ENCODE data around the gene RBM47.
A peak's percentile ranks its signal among the peaks of the same experiment; 100 is the strongest.
"Not testable (repeated sequence)": the region's sequence is repeated elsewhere in the genome, so short reads cannot be mapped to it uniquely, and the experiment has no call there.

The RBM47 gene

DNA sequence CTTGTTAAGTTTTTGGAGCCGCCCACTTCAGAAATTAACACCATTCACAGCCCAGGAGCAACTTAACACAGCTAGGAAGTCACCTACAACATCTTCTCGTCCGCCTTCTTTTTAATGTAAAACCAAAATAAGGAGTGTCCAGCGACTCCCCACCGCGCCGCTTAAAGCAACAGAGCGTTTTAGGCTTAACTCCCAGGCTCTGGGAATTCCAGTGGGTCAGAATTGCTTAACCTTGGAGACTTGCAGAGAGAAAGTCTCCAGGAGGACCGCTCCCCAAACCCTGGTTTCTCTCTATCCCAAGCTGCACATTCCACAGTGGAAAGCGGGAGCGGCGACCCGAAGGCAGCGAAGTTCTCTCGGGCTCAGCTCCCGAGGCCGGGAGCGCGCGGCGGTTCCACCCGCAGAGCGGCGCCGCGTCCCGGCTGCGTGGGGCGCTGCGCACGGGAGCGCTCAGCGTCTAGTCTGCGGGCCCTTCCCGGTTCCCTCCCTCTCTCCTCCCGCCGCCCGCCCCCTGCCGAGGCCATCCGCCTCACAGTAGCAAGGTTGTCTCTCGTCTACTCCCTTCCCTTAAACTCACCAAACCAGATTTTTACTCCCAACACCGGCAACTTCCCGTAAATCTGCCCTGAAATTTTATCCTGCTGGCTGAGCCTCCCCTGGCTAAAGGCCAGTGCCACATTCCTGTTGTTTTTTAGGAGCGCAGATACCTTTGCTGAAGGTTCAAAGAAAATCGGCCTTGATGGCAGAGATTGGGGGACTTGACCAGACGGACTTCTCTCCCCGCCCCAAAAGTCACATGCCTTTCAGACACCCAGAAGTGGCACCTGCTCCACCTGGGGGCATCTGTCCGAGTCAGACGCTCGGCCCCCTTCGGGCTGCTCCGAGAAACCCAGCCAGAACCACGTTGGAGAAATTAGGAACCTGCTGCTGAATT is at the start of gene RBM47:
Gene RBM47 (minus strand): TSS at position 464 of the 934 bp plus-strand sequence. CDS start 190,971 bp downstream, outside the sequence.
- DNase-seq = peak in 27 of 56 donors; percentile 1 to 50 (median 9)

DNA sequence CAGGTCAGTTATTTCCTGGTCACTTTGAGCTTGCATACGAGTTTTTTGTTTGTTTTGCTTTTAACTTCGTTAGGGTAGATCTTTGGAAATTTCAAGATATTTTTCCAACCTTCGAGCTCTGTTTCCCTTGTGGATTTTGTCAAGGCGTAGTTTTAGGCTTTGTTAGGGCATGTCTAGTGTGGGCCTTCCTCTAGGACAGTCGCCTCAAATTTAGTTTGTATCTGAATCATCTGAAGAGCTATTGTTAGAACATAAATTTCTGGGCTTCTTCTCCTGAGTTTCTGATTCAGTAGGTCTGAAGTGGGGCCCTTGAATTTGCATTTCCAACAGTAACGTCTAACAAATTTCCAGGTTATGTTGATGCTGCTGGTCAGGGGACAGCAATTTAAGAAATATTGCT is 48.8 kb upstream of the RBM47 start:
- DNase-seq = no peak

DNA sequence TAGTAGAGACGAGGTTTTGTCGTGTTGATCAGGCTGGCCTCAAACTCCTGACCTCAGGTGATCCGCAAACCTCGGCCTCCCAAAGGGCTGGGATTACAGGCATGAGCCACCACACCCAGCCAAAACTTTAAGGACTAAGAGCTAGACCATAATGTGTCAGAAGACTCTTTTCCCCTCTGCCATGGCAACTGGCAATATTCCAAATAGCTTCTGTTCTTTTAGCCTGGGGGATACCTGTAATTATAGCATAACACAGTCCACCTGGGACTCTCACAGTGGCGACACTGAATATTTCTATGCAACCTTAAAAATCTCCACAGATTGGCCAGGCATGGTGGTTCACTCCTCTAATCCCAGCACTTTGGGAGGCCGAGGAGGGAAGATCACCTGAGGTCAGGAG is 45.5 kb upstream of the RBM47 start:
- no peak for DNase-seq

DNA sequence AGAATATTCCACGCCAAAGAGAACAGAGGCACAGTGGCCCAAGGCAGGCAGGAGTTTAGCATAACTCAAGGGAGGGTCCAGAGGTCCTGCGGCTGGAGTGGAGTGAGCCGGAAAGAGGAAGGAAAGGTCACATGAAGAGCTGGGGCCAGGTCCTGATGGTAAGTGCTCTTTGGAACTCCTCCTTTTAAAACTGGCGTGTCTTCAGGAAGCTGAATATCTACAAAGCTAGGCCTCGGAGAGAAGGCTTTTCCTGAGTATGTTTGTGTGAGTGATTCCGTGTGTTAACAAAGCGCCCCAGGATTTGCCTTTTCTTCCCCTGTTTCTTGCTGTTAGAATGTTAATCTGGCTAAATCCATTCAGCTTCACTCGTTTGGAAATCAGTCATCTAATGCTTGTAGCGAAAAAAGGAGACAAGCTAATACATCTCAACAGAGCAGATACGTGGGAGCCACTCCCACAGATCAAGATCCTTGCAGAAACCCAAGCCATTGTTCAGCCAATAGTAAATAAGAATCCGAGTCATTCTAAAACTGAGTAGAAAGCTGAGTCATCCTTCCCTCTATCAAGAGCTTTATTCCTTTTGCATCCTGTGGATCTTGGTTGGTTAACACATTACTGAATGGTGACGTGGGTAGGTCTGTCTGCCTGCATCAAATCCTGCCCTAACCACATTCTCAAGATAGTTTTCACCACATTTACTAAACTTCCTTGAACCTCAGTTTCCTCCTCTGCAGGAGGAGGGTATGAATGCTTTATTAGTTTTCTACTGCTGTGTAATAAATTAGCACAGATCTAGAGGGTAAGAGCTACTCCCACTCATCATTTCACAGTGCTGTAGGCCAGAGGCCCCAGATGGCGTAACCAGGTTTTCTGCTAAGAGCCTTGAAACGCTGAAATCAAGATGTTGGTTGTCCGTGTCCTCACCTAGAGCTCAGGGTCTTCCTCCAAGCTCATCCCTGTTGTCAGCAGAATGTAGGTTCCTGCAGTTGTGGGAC is 43.2 kb upstream of the RBM47 start:
- DNase-seq = peak in 24 of 56 donors; percentile 1 to 73 (median 24)

DNA sequence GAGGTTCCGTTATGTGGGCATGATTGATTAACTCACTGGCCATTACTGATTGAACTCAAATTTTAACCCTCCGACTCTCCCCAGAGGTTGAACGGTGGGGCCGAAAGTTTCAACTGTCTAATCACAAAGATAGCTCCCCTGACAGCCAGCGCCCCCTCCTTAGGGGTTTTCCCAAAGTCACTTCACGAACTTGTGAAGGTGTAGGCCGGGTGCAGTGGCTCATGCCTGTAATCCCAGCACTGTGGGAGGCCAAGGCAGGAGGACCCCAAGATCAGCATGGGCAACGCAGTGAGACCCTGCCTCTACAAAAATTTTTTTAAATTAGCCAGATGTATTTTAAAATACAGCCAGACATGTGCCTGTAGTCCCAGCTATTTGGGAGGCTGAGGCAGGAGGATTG is 39.8 kb upstream of the RBM47 start:
- DNase-seq = no peak

DNA sequence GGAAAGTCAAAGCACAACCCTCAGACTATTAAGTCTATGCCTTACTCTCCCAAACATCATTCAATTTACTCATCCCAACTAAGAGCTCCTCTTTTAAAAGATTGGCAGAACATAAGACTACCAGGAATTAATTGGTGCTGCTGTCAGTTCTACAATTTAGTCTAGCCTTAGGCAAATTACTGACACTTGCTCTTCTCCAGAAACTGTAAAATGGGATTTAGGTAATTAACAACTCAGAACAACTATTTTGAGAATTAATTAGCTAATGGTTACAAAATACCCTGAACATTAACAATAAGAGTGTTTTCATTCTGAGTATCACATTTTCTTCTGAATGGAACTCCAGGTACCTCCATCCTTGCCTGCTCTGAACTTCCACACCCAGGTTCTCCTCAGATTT is 36.2 kb upstream of the RBM47 start:
- no peak for DNase-seq

DNA sequence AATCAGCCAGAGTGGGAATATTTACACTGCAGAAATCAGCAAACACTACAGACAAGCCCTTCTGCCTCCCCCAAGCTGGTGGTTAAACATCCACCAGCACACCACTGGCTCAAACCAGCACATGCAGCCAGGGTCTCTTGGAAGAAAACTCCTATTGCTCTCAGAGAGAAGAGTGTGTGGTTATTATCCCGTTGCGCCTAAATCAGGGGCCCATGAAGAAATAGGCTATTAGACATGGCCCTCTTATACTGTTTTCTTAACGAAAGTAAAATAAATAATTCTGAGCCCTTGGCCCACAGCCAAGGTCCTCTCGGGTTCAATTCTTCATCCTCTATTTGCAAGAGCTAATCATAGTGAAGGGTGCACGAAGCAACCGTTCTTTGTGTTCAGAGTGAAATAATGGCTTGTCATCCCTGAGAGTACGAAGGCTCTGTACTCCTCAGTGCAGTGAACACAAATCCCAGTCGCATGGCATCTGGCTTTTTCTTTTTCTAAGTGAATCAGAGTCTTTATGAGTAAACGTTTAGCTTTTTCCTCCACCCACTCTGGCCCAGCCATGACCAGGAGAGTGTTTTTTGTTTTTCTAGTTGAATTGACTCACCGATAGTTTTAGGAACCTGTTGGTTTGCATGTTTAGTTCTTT is 33.4 kb upstream of the RBM47 start:
- peak in 3 of 56 donors; percentile 1 to 20 (median 7) for DNase-seq

DNA sequence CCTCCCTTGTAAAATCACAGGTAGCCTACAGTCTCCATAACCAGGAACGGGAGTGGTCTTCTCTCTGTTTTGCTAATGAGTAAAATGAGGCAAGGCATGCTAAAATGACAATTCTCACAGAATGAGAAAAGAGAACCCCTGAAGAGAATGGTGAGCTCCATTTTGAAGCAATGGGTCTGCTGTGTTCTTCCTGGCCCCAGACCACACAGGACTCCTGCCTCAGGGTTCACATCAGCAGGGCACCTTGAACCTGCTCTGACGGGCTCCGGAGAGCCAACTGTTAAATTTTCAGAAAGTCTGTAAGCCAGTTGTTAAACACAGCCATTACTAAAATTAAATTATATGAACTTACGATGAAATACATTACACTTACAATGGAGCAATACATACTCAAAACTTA is 32.1 kb upstream of the RBM47 start:
- DNase-seq = no peak

DNA sequence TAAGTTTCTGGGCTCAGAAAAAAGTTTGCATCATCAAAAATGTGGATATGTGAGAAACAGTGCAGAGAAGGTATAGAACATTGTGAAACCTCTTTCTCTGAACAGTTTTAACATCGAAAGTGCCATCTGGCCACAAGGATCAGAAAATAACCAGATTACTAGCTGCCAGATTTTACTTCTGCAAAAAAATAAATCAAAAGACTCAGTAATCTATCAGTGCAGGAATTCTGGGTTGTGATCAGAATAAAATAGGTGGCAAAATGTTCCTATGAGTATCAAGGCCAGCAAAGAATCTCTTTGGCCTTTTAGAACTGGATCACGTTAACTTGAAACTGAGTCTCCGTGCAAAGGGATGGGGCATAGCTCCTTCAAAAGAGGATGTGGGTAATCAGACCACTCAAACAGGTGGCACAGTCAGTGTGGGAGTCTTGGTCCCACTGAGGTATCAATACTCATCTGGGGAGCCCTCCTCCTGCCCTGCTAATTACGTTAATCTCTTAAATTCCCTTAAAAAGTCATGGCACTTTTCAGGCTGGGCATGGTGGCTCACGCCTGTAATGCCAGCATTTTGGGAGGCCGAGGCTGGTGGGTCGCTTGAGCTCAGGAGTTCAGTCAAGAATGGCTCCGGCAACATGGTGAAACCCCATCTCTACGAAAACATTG is 26.7 kb upstream of the RBM47 start:
- no peak for DNase-seq

DNA sequence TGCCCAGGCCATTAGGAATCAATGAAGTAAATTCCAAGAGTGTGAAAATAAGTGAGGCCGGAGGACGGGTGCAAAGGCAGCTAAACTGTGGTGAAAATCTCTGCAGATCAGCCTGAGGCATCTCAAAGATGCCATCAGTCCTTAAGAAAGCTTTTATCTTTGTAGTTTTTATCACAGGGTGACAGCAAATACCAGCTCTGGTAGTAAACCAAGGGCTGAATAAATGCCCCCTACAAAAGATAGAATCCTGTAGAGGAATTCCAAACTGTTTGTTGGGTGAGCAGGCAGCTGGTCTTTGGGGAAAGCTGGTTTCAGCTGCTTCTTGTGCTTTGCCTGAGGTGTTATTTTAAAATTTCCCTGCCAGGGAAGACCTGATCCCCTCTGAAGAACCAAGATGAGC is 21.6 kb upstream of the RBM47 start:
- DNase-seq = no peak

DNA sequence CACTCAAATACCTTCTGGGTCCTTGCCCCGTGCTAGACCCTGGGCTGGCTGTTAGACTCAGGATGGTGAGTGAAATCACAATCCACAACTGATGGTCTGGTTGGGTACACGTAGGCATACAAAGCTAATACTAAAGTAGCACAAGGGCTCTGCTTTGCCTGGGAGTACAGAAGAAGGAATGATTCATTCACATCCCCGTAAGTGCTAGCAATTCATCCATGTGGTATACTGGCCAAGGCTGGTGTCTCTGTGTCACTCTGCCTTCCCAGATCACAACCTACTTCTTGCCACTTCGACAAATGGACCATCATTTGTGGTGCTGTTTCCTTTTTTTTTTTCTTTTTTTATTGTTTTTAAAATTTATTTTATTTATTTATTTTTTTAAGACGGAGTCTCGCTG is 19.7 kb upstream of the RBM47 start:
- DNase-seq = no peak

DNA sequence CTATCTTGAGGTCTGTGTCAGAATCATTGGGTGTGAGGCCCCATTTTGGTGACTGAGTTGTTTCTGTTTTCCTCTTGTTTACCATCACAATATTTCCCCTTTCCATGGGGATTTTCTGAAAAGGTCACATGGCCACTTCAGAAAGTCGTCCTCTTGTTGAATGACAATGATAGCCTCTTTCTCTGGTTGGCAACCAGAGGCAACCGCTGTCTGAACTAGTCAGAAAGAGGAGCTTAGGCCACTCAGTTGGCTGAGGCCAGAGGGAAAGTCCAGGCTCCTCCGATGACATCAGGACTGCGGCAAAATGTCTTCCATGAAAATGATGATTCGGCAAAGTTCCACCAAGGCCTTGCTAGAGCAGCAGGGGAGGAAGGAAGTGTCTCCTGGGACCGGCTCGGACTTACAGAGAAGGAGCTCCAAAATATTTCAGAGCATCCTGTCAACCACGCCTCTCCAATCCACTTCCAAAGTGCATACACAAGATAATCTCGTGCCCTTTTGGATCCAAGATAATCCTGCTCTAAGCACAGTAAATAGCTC is 19.1 kb upstream of the RBM47 start:
- no peak for DNase-seq

DNA sequence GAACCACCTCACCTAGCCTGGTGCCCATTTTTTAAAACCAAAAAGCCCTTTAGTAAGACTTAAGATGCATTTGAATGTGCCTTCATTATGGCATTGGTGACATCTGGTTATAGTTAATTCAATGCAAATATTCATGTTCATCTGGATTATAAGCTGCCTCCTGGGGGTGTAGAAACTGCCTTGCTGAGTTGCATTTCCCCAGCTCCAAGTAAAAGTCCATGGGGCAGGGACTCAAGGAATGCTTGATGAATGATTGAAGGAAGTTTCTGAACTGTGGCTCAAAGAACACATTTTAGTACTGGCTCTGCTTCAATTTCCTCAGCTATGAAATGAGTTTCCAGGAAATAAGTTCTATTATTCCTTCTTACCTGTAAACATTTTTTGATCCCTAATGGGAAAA is 18.5 kb upstream of the RBM47 start:
- DNase-seq = no peak

DNA sequence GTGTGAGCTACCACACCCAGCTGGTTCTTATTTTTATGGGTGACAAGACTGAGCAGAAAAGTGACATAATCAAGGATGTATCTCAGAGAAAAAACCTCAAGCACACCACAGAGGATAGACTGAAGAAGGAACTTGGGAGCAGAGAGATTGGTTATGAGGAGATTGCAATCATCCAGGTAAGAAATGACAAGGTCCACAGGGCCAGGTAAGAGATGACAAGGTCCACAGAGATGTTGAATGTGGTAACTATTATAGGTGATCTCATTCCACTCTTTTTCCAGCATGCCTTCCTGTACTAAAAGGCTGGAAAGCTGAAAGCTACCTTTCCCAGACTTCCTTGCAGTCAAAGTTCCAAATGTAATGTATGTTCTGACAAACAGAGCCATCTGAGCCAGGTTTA is 15.9 kb upstream of the RBM47 start:
- DNase-seq = no peak

DNA sequence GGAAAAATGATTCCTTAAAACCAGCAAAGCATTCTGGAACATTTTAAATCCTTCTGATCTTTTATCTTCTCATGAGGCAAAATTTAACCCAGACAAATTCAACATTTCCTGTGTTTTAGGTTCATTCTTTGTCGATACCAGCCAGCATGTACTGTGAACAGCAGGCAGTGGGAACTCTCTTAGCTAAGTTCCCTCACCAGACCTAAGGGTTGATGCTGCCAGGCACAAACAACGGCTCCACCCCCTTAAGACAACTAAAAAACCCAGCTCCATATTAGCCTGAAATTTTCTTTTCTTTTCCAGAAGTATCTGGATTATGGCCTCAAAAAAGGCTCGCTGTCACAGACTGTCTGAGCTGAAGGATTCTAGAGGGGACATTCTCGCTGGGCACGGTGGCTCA is 2.4 kb upstream of the RBM47 start:
- no peak for DNase-seq

DNA sequence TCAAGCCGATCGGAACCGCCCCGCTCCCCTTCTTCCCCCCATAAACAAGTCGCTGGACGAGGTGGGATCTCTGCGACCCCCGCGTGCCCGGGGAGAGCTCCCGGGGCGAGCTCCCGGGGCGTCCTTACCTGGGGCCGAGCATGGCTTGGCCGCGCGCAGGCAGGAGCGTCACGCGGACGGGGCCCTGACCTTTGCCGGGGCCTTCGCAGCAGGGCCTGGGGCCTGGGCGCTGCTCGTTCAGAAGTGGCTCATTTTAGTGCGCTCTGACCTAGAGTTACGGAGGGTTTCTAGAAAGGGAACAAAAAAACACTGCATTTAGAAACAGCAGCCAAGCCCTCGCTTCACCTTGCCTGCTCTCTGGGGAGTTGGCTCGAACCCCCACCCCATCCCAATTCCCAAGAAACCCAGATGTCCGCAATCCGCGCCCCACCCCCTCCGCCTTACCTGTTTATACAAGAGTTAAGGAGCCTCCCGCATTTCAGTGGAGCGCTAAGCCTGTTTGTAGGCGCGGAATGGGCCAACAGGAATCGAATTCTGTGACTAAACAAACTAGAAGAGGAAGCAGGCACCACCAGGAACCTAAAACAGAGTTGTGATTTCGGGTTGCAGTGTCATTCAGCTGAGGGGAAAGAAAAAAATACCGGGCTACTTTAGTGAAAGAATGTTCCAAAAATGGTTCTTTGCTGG is 814 bp upstream of the RBM47 start:
- DNase-seq = peak in 8 of 56 donors; percentile 1 to 9 (median 4)

DNA sequence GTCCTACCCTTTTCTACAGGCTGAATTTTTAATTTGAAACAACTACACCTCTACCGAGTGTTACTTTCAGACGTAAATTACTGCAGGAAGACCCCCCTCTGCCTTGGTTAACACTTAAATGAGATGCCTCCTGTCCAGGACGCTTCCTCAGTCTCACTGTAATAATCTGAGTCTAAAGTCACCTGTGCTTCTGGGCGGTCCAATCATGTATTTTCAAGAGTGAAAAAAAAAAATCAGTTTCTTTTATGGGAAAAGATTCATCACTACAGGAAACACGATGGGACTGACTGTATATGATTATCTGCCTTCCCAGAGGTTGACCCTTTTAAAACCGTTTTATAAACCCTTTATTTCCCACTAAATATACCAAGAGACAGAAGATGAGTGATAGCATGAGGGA is 776 bp downstream of the RBM47 start:
- no peak for DNase-seq

DNA sequence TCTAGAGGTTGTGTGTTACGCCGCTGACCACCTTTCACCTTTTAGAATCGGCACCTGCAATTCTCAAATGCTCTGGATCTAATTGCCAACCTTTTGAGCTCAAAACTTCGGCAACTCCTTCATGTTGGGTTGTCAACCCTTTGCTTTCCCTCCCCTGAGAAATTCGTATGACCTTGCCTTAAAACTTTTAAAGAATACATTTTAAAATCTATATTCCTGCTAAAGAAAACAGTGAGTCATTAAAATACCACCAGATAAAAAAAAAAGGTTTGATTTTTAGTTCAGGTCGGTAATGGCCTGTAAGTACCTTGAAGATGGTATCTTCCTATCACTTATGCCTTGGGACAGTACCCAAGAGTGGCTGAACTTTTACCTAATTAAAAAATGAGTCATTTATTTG is 1.3 kb downstream of the RBM47 start:
- DNase-seq = not testable (repeated sequence)

DNA sequence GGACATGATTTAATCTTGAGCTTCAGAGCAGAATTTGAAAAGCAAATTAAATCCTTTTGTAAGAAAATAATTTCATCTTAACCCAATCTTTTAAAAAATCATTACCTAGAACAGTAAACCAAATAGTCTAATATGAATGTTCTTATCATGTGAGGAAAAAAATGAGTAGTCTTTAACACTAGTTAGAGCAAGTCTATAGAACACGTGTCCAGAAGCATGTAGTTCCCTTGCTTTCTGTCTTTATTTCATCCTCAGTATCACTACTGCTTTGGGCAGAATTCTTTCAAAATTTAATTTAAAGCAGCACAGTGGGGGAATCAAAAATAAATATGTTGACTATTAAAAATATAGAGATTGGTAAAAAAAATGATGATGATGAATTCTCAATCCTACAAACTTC is 2.1 kb downstream of the RBM47 start:
- DNase-seq = no peak

Measured in nucleus accumbens (tissue), 56 donors.